GM11168 (cell line): ENCODE measurements around the gene LAMTOR1.
"Not testable (repeated sequence)": the region's sequence is repeated elsewhere in the genome, so short reads cannot be mapped to it uniquely, and the experiment has no call there.

Source experiments
- in situ Hi-C: fragments of 300-500 bp; cut with MboI; formaldehyde crosslinking; loops from one replicate; pipeline ENCODE4 v1.12.0; 2022; ENCODE audit warnings: low sequenced_read_pairs; ENCODE audit not compliant: unreplicated experiment

The LAMTOR1 gene

GRCh38 chr11:72102946-72103753 is at the start of gene LAMTOR1:
Gene LAMTOR1 (minus strand): TSS chr11:72103297. CDS start chr11:72103224, 73 bp downstream.
- in situ Hi-C loops = no loop called here

DNA sequence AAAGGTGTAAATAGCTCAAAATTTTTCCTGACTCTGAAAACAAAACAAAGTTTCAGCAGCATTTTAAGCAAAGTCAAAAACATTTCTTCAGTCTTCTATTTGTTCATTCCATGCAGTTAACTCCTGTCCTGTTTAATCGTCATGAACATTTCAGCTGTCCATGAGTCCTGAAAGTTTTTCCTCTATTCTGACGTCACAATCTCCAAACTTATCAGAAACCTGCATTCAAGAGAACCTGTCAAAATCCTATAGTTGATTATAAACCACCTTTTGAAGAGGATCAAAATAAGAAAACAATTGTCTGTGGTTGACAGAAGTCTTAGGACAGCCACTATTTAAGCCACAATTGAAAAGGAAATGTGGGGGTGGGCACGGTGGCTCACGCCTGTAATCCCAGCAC is 47.8 kb upstream of the LAMTOR1 start:
- in situ Hi-C loops = no loop called here

GRCh38 chr11:72146625-72147024 is 43.5 kb upstream of the LAMTOR1 start:
- in situ Hi-C loops = no loop called here

- in situ Hi-C loops = no loop called here
These were observed 41.9 kb upstream of the LAMTOR1 start for GRCh38 chr11:72144807-72145565.

- in situ Hi-C loops = not testable (repeated sequence)
These were observed 39.4 kb upstream of the LAMTOR1 start for GRCh38 chr11:72142543-72142942.

DNA sequence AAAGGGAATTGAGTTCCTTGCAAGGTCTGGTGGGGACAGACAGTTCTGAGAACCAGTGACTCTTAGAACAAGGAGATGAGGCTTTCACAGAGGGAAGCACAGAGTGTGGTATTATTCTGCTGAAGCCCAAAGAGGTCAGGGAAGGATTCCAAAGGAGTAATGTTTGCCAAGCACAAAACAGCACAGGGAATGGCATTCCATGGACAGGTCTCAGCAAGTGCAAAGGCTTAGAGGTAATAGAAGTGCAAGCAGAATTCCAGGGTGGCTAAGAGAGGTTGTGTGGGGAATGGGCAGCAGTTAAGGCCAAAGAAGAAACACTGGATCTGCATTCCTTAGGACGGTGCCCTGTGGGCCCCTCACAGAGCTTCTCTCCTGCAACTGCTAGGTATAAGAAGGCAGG is 39.0 kb upstream of the LAMTOR1 start:
- in situ Hi-C loops = not testable (repeated sequence)

- in situ Hi-C loops = no loop called here
These were observed 38.0 kb upstream of the LAMTOR1 start for GRCh38 chr11:72141066-72141465.

DNA sequence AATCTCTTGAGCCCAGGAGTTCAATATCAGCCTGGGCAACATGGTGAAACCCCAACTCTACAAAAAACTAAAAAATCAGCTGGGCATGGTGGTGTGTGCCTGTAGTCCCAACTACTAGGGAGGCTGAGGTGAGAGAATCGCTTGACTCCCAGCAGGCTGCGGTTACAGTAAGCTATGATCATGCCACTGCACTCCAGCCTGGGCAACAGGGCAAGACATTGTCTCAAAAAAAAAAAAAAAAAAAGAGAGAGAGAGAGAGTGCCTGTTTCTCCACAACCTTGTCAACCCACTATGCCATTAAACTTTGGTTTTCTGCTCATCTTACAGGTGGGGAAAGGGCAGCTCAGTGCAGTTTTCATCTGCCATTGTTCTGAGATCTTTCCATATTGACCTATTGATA is 37.6 kb upstream of the LAMTOR1 start:
- in situ Hi-C loops = no loop called here

- in situ Hi-C loops = no loop called here
These were observed 36.4 kb upstream of the LAMTOR1 start for GRCh38 chr11:72139500-72139899.

DNA sequence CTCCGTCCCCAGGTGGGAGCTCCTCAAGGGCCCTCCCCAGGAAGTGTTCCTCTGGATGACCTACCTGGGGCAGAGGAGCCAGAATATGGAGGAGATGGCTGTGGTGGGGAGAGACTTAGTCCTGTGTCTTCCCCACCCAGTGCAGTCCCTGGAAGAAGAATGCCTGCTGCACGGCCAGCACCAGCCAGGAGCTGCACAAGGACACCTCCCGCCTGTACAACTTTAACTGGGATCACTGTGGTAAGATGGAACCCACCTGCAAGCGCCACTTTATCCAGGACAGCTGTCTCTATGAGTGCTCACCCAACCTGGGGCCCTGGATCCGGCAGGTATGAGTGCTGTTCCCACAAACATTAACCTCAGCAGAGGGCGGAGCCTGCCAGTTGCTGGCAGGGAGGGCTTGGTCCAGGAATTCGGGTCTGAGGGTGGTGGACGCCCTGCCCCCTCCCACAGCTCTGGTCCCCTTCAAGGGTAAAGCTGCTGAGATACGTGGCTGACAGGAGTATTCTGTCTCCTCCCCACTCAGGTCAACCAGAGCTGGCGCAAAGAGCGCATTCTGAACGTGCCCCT is 35.8 kb upstream of the LAMTOR1 start:
- in situ Hi-C loops = no loop called here

- in situ Hi-C loops = no loop called here
These were observed 33.7 kb upstream of the LAMTOR1 start for GRCh38 chr11:72136684-72137262.

DNA sequence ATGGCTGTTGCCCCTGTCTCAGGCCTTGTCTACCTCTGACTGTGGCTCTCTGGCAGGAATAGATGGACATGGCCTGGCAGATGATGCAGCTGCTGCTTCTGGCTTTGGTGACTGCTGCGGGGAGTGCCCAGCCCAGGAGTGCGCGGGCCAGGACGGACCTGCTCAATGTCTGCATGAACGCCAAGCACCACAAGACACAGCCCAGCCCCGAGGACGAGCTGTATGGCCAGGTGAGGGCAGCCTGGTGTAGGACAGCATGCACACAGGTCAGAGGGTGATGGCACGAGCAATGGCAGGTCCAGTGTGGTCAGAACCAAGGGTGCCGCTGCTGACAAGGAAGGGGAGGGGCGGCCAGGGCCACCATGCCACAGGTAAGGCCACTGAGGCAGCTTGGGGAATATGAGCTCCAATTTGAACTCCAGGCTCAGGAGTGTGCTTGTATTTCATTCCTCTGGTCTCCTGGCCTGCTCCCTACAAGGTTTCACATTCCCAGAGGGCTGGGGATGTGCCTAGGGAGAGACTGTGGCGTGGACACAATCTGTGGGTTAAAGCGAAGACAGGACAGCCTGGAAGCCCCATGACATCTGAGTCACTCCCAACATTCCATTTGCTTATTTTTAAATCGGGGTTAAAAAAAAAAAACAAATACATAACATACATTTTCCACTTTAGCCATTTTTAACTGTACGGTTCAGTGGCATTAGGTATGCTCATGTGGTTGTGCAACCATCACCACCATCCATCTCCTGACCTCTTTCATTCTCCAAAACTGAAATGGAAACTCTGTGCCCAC is 33.0 kb upstream of the LAMTOR1 start:
- in situ Hi-C loops = no loop called here

DNA sequence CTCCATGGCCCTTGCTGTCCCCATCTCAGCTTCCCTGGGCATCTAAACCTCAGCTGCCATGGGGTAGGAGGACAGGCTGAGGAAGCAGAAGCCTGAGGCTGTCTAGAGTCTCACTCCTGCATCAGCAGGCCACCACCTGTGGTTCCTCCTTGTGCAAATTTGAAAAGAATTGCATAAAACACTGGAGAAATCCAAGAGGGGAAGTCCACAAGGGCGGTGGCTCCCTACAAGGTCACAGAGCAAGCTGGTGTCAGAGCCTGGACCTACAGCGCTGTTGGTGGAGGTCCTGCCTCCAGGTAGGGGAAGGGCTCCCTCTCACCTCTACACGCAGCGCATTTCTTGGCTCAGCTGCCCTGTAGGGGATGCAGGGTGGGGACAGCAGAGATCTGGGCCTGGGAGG is 32.4 kb upstream of the LAMTOR1 start, which contains the start of gene FOLR3:
TSS of gene FOLR3 (plus strand) at position 253 of the 400 bp plus-strand sequence. CDS start 228 bp downstream, outside the sequence.
- in situ Hi-C loops = not testable (repeated sequence)

- in situ Hi-C loops = no loop called here
These were observed 29.5 kb upstream of the LAMTOR1 start for GRCh38 chr11:72132646-72133045.

- in situ Hi-C loops = no loop called here
These were observed 26.3 kb upstream of the LAMTOR1 start for GRCh38 chr11:72129381-72129780.

GRCh38 chr11:72127923-72128322 is 24.8 kb upstream of the LAMTOR1 start:
- in situ Hi-C loops = no loop called here

GRCh38 chr11:72125956-72126355 is 22.9 kb upstream of the LAMTOR1 start:
- in situ Hi-C loops = no loop called here

DNA sequence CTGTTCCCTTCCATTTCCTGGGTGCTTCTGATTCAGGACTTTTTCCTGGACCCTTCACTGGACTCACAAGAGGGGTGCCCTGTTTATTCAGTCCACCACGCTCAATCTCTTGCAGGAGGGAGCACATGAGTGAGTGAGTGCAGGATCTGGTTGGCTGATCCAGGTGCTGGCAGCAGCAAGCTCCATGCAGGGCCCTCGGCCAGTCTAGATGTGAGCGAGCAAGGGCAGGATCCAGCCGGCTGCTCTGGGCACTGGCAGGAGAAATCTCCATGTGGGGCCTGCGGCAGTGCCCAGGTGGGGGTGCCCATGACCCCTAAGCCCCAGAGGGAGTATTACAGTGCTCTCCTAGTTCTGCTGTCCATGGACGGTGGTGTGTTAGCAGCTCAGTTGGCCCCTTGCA is 20.9 kb upstream of the LAMTOR1 start:
- in situ Hi-C loops = no loop called here

DNA sequence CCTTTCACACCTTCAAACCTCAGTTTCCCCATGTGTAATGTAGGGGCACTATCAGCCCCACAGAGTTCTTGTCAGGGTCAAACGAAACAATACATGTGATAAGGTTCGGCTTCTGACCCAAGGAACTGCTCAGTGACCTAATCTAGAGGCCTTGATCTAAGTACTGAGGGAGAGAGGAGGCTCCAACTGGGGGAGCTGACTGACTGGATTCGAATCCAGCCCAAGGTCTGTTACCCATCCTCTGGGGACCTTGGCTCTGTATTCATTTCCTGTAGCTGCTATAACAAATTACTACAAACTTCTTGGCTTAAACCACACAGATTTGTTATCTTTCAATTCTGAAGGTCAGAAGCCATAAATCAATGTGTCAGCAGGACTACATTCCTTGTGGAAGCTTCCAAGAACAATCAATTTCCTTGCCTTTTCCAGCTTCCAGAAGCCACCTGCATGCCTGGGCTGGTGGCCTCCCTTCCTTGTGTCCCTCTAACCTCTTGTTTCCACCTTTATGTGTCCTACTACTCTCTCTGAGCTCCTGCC is 20.1 kb upstream of the LAMTOR1 start:
- in situ Hi-C loops = no loop called here

DNA sequence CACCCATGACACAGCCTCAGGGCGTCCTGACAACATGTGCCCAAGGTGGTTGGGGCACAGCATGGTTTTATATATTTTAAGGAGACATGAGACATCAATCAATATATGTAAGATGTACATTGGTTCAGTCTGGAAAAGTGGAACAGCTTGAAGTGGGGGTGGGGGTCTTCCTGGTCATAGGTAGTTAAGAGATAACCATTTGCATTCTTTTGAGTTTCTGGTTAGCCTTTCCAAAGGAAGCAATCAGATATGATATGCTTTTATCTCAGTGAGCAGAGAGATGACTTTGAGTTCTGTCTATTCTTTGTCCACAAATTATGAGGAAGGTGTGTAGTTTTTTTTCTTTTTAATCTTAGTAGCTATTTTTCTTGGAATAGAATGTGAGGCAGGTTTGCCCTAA is 19.5 kb upstream of the LAMTOR1 start:
- in situ Hi-C loops = no loop called here
